ENCODE data around the gene TACC2.

DNA sequence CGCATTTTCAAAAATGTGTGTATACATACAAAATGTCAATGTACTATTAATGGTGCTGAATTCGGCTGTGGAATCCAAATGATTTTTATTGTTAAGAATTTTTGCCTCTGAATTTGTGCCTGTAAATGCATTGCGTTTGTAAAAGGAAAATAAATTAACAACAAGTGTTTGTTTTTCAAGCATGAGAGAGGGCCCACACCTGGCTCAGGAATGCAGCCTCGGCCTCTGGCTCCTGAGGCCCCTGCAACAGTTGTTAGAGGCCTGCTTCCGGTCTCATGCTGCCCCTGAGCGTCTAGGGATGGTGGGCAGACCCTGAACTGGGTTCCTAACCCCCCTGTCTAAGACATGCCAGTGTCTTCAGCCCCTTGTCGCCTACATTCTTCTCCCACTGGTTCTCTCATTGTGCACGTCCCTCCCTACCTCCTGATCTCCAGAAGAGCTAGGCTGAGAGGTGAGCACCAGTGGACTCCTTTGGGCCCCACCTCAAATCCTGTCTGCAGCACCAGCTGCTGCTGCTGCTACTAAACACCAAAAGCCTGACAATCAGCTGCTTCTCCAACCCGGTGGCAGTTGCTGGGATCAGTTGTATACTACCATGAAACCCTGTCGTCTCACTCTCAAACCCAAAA, 280.2 kb downstream of the TACC2 start:
- TF ChIP-seq POLR2AphosphoS5 (IDR thresholded peaks at IDR 0.05; ENCODE audit: low read depth, low read length) (no peak), FOXP2 (optimal IDR thresholded peaks at IDR 0.05; ENCODE audit: borderline replicate concordance, extremely low read depth, extremely low read length, insufficient read depth) (no peak), TAF1 (IDR thresholded peaks at IDR 0.05; ENCODE audit: borderline replicate concordance, insufficient read depth, low read length) (no peak)
- TF ChIP-seq, protein P1, sequence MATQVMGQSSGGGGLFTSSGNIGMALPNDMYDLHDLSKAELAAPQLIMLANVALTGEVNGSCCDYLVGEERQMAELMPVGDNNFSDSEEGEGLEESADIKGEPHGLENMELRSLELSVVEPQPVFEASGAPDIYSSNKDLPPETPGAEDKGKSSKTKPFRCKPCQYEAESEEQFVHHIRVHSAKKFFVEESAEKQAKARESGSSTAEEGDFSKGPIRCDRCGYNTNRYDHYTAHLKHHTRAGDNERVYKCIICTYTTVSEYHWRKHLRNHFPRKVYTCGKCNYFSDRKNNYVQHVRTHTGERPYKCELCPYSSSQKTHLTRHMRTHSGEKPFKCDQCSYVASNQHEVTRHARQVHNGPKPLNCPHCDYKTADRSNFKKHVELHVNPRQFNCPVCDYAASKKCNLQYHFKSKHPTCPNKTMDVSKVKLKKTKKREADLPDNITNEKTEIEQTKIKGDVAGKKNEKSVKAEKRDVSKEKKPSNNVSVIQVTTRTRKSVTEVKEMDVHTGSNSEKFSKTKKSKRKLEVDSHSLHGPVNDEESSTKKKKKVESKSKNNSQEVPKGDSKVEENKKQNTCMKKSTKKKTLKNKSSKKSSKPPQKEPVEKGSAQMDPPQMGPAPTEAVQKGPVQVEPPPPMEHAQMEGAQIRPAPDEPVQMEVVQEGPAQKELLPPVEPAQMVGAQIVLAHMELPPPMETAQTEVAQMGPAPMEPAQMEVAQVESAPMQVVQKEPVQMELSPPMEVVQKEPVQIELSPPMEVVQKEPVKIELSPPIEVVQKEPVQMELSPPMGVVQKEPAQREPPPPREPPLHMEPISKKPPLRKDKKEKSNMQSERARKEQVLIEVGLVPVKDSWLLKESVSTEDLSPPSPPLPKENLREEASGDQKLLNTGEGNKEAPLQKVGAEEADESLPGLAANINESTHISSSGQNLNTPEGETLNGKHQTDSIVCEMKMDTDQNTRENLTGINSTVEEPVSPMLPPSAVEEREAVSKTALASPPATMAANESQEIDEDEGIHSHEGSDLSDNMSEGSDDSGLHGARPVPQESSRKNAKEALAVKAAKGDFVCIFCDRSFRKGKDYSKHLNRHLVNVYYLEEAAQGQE (IDR thresholded peaks at IDR 0.05; ENCODE audit: insufficient read depth in 1 of 2, low read depth in 2 of 2, low read length in 2 of 2) = no peak

Measured in PFSK-1 (cell line).